Measurements from ENCODE around the gene LILRA6.

DNA sequence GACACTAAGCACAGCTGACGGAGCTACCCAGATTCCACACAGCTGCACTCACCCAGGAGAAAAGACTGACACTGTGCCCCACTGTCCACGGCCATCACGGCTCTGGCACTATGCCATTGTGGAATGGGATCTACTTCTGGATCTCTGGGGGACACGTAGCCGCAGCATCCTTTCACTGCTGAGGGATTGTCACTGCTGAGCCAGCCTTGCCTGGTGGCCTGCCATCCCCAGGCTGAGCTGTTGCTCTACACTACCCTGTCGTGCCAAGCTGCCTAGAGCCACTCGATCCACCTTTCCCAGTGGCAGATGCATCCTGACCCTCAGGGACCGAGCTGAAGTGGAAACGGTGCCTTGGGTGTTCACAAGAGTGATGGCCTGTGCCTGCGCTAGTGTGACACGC lies 19.5 kb upstream of the LILRA6 start:
- TF ChIP-seq, protein P1, sequence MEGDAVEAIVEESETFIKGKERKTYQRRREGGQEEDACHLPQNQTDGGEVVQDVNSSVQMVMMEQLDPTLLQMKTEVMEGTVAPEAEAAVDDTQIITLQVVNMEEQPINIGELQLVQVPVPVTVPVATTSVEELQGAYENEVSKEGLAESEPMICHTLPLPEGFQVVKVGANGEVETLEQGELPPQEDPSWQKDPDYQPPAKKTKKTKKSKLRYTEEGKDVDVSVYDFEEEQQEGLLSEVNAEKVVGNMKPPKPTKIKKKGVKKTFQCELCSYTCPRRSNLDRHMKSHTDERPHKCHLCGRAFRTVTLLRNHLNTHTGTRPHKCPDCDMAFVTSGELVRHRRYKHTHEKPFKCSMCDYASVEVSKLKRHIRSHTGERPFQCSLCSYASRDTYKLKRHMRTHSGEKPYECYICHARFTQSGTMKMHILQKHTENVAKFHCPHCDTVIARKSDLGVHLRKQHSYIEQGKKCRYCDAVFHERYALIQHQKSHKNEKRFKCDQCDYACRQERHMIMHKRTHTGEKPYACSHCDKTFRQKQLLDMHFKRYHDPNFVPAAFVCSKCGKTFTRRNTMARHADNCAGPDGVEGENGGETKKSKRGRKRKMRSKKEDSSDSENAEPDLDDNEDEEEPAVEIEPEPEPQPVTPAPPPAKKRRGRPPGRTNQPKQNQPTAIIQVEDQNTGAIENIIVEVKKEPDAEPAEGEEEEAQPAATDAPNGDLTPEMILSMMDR (IDR thresholded peaks at IDR 0.05): no peak
- TF ChIP-seq POLR2AphosphoS5 (IDR thresholded peaks at IDR 0.05; ENCODE audit: insufficient read depth in 1 of 2, low read depth in 1 of 2): no peak

Measured in vagina (tissue), 2 donors.